ENCODE results near the gene LIAS. TPM values are rescaled to one million over a fixed set of nuclear protein-coding genes. Genes with fewer than 3 reads are reported as not detected.
"Not testable (repeated sequence)": the region's sequence is repeated elsewhere in the genome, so short reads cannot be mapped to it uniquely, and the experiment has no call there.

The LIAS gene
- total RNA-seq, 1 donor from 2014 or later = 29.5 TPM

DNA sequence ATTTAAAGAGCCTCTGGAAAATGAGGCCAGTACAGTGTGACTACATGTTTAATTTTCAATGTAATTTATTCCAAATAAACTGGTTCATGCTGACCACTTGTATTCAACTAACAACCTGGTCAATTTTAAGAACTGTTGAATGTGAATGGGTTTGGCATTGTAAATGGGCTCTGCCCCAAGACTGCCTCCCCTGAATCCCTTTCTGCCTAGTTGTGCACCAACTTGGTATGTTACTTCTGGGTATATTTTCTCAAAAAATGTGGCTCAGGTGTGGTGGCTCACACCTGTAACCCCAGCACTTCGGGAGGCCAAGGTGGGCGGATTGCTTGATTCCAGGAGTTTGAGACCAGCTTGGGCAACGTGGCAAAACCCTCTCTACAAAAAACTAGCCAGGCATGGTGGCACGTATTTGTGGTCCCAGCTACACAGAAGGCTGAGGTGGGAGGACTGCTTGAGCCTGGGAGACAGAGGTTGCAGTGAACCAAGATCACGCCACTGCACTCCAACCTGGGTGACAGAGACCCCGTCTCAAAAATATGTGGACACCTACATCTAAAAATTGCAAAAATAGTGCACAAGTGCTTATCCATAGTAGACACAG lies 7.3 kb upstream of the LIAS start:
- intact Hi-C loops (cut with DNase I) = no loop called here
- DNase-seq (ENCODE audit: missing footprints) (no peak), ATAC-seq (no peak)

DNA sequence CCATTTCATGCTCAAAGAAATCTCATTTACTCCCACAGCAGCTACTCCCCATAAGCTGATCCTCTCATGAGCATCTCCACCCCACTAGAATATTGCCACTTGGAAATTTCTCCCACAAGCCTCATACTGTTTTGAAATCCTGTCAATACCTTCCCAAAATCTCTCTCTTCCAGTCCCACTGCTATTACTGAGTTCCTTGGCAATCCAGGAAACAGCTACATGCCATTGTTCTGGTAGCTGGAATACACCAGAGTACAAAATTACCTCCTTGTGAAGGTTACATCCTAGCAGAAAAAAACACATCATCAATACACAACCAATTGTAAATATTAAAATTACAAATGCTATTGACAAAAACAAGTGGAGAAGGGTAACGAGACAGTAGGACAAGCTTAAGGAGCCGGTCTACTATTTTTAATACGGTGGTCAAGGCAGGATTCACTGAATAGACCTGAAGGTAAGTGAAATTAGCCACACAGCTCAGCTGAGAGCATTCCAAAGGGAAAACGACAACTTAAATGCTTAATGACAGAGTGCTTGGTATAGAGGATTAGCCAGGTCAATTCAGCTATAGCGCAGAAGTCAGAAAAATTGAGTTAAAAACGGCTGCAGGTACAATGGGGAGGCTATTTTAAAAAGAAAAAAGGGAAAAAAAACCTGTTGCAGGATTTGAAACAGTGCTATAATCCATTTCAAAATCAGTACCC lies 6.5 kb upstream of the LIAS start:
- DNase-seq (ENCODE audit: missing footprints) = no peak
- intact Hi-C loops (cut with DNase I) = no loop called here
- ATAC-seq = no peak

DNA sequence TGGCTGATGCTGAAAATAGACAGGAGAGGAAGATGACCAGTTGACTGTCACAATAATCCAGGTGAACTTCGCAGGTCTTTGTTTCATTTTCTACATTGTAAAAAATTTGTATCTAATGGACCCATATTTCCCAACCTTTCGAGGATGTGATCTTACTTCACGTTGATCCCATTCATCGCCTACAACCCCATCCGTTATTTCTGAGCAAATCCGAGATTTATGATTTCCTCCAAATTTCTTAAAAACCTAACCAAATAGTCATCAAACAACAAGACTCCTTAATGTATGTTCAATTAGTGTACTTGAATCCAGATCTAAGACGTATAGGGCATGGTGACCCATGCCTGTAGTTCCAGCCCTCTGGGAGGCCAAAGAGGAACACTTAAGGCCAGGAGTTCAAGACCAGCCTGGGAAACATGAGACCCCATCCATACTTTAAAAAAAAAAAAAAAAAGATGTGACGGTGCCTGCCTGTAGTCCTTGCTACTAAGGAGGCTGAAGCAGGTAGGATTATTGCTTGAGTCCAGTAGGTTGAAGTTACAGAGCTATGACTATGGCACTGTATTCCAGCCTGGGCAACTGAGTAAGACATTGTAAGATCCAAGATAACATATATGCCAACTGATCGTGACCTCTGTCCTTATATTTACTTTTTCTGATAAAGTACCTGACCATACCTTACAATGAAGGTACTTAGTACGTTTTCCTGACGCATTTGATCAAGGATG lies 5.8 kb upstream of the LIAS start:
- ATAC-seq = no peak
- intact Hi-C loops (cut with DNase I) = no loop called here

DNA sequence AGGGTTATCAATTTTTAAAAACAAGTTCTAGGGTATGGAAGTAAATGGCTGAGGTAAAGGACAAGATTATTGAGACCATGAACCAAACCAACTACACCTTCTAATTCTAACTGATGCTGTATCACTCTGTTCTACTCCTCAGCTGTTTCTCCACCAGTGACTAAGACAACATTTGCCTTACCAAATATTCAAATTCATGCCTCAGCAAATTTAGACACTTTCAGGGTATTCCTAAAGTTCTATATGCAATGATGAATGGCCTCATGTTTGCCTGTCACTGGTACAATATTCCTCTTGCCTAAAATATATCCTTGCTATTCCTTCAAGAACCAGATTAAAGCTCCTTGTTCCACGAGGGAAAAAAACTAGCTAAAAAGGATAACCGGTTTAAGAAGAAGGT lies 5.1 kb upstream of the LIAS start:
- ATAC-seq (no peak), DNase-seq (ENCODE audit: missing footprints) (no peak)
- intact Hi-C loops (cut with DNase I) = no loop called here

More for the DNA sequence above, 5.8 kb upstream of the LIAS start:
- DNase-seq (ENCODE audit: missing footprints) = no peak

DNA sequence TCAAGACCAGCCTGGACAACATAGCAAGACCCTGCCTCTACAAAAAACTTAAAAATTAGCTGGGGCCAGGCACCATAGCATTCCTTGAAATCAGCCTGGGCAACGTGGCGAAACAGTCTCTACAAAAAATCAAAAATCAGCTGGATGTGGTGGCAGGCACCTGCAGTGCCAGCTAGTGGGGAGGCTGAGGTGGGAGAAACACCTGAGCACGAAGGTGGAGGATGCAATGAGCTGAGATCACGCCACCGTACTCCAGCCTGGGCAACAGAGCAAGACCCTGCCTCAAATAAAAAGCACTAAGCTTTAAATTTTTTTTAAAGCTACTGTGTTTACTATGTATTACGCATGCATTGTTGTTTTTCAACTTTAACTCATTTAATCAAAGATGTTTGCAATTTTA lies 3.4 kb upstream of the LIAS start:
- ATAC-seq = no peak
- intact Hi-C loops (cut with DNase I) = loop anchor here (5.0 kb wide), 2 partner anchors 72 to 602 kb away; partner anchors contain the start of genes N4BP2 and UGDH
- no peak for DNase-seq (ENCODE audit: missing footprints)

DNA sequence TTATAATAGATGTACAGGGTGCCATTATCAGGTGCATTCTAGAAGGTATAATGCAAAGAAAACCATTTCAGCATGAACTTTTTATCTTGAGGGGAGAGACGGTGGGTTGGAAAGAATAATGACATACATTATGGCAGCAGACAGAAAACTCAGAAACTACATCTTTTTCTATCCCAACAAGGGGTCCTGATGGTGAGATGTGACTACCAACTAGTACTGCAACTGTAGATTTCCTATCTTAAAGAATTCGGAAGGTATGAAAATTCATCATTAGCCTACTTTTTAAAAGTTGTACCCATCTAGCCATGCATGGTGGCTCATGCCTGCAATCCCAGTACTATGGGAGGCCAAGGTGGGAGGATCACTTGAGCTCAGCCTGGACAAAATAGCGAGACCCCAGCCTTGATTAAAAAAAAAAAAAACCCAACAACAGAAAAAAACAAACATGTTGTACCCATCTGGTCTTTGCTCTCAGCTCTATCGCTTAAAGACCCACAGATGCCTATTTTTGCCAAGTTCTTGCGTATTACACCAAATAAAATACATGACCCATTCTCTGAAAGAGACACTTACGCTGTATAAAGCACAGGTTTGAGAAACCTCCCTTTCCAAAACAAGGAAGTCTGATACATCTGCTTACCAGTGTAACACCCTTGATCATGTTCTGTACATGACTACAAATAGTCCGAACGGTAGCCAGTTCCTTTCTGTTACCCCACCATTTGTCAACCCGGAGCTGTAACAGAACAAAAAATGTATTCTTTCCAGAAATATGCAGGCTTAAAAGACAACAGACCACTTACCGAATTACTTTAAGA lies 1.7 kb upstream of the LIAS start:
- DNase-seq (ENCODE audit: missing footprints) (no peak), ATAC-seq (no peak)
- intact Hi-C loops (cut with DNase I) = loop anchor here (5.0 kb wide), 2 partner anchors 70 to 600 kb away; partner anchors contain the start of genes N4BP2 and UGDH

DNA sequence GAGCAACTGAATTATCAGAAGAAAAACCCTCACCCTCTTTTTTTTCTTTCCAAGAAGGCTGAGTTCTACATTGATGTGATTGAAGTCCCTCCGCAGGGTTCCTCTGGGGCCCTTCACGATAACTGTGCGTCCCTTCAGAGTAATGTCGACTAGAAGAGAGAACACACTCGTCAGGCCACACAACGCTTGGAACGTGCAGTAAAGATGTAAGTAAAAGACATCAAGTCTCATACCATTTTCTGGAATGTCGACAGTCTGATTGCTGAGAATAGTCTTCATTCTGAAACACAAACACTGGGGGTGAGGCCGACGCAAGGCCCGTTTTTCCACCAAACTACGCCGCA lies 723 bp upstream of the LIAS start:
- intact Hi-C loops (cut with DNase I) = loop anchor here (2.0 to 5.0 kb wide), 4 partner anchors 69 to 599 kb away; partner anchors contain the start of genes N4BP2, PDS5A, SMIM14 and UGDH
- not testable (repeated sequence) for DNase-seq (ENCODE audit: missing footprints); ATAC-seq

DNA sequence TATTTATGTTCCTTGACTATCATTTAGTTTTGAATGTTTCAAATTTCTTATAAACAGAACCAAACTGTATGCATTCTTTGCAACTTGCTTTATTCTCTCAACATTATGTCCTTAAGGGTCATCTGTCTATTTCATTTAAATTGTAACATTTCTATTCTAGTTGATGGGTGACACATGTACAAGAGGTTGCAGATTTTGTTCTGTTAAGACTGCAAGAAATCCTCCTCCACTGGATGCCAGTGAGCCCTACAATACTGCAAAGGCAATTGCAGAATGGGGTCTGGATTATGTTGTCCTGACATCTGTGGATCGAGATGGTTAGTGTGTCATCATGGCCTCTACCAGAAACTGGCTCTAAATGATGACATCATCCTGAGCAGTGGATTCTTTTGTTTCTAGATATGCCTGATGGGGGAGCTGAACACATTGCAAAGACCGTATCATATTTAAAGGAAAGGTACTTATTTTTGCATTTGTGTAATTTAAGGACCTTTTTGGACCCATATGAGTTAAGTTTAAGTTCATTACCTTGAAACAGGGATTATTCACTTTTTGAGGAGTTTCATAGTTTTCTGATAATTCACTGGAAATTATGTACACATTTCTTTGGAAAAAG lies 6.1 kb downstream of the LIAS start:
- ATAC-seq (no peak), DNase-seq (ENCODE audit: missing footprints) (no peak)
- intact Hi-C loops (cut with DNase I) = loop anchor here (5.0 kb wide), 1 partner anchor 847 kb away; no protein-coding TSS in a partner anchor

DNA sequence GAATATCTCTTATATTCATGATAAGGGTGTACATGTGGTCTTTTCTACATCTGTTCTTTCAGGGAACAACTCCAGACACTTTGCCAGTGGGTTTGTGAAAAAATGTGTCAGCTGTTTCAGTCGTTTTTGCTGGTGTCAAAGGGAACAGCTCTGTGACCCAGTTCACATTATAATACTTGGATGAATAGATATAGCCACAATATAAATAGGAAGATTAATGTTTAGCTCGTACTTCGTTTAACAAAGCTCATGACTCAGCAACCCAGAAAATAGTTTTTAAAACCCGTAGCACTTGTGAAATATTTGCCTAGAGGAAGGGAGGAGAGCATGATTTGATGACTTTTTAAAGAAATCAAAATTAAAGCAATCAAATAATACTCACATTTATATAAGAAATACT lies 7.9 kb downstream of the LIAS start:
- DNase-seq (ENCODE audit: missing footprints) (no peak), ATAC-seq (no peak)
- intact Hi-C loops (cut with DNase I) = loop anchor here (5.0 kb wide), 1 partner anchor 846 kb away; no protein-coding TSS in a partner anchor

DNA sequence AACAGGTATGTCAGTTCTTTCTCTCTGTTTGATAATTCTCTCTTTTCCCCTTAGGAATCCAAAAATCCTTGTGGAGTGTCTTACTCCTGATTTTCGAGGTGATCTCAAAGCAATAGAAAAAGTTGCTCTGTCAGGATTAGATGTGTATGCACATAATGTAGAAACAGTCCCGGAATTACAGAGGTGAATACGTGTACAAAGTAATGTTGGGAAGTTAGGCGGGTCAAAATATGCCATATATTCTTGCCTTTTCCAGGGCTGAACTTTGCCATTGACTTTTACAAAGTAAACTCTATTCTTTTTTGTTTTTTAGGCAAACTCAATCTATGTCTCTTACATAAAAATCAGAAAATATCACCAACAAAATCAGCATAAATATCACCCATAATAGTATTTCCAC lies 8.6 kb downstream of the LIAS start:
- DNase-seq (ENCODE audit: missing footprints) = no peak
- no peak for ATAC-seq
- intact Hi-C loops (cut with DNase I) = loop anchor here (5.0 kb wide), 1 partner anchor 845 kb away; no protein-coding TSS in a partner anchor

DNA sequence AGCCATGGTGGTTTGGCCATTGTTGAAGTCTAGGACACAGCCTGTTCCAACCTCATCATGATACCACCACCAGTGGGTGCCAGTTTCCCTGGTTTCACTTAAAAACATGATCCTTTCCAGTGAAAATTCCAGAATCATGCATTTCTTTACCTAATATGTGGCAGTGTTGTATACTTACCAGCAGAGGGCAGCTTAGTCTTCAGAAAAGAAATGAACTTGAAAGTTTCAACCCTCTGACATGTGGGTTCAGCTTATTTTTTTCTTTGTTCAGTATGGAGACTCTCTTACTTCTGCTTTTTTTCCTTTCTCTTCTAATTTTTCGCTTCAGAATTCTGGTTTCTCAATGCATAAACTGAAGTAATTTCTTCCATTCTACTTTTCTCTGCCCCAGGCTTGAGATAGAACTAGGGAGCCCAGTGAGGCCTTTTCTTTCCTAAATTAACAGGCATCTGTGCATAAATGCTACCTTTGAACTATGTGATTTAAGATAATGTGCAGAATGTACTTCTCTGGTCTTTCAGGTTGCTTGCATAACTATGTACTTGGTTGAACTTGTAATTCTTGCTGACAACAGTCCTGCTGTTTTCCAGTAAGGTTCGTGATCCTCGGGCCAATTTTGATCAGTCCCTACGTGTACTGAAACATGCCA lies 10.7 kb downstream of the LIAS start:
- DNase-seq (ENCODE audit: missing footprints) (no peak), ATAC-seq (peak; percentile 80)
- intact Hi-C loops (cut with DNase I) = loop anchor here (1.0 to 5.0 kb wide), 2 partner anchors 508 to 843 kb away; partner anchors contain the start of gene PDS5A

DNA sequence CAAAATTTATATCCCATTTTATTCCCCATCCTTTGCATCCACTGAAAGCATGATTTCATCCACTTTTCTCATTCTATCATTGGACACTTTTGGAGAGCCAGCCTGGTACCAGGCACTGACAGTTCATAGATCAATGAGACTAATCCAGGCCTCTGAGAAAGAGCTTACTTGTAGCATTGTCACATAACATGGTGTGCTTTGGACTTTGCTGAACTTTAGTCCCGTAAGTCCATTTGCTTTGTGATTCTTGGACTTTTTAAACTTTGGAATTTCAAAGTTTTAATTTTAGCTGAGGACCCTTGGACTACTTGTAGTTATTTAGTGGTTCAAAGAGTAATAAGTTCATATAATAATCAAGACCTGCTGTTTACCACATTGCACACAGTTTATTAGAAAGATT lies 11.5 kb downstream of the LIAS start:
- intact Hi-C loops (cut with DNase I) = no loop called here
- DNase-seq (ENCODE audit: missing footprints) (no peak), ATAC-seq (no peak)

DNA sequence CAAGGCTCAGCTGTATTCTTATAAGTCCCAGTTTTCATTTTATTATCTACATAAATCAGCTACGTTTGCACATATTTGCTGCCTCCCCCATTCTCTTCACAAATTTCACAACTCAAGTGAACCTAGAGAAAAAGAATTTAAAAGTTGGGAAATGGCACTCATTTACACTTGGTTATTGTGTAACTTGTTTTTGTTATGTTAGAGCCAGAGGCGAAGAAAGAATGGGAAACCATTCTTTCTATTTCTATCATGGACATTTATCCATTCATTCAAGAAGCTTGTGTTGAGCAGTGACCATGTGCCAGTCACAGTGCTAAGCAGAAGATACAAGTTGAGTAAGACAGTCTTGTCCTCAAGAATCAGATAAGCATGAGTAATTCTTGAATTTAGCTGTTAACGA lies 13.5 kb downstream of the LIAS start:
- ATAC-seq (no peak), DNase-seq (ENCODE audit: missing footprints) (no peak)
- intact Hi-C loops (cut with DNase I) = no loop called here

DNA sequence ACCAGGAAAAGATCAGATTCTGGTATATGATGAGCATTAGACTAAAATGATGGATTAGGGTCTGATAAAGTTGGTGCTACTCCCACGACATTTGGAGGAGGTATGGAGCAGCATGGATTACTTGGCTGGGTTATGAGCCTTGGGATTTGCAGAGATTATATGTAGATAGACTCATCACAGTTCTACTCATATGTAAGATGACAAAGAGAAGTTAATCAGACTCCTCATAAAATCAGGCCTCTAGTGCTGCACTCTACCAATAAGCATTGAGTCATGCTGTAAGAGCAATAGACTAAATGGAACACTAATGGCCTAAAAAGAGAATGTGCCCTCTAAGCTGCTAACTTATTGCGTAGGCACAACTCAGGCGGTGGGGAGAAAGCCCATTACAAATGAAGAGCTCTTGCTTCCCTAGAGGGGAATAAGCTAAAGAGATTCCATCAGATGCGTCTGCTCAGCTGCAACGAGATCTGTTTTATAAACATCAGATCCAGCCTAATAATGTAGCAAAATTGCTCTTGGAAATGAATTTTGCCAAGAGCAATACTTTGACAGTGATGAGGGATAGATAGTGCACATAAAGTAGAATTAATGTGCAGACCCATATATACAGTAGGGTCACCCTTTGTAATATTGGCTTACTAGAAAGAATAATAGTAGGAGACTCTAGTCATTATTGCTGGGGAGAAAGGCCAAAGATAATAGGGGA lies 17.5 kb downstream of the LIAS start:
- intact Hi-C loops (cut with DNase I) = no loop called here
- ATAC-seq (no peak), DNase-seq (ENCODE audit: missing footprints) (no peak)

DNA sequence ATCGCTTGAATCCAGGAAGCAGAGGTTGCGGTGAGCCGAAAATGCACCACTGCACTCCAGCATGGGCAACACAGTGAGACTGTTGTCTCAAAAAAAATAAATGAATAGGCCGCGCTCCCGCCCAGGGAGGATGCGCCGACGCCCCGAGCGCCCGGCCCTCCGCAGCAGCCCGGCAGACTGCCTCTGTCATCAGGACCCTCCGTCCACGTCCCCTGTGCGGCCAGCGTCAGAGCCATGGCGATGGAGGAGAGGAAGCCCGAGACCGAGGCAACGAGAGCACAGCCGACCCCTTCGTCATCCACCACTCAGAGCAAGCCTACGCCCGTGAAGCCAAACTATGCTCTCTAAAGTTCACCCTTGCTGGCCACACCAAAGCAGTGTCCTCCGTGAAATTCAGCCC lies 21.4 kb downstream of the LIAS start:
- intact Hi-C loops (cut with DNase I) = no loop called here
- ATAC-seq = no peak
- DNase-seq (ENCODE audit: missing footprints) = no peak

DNA sequence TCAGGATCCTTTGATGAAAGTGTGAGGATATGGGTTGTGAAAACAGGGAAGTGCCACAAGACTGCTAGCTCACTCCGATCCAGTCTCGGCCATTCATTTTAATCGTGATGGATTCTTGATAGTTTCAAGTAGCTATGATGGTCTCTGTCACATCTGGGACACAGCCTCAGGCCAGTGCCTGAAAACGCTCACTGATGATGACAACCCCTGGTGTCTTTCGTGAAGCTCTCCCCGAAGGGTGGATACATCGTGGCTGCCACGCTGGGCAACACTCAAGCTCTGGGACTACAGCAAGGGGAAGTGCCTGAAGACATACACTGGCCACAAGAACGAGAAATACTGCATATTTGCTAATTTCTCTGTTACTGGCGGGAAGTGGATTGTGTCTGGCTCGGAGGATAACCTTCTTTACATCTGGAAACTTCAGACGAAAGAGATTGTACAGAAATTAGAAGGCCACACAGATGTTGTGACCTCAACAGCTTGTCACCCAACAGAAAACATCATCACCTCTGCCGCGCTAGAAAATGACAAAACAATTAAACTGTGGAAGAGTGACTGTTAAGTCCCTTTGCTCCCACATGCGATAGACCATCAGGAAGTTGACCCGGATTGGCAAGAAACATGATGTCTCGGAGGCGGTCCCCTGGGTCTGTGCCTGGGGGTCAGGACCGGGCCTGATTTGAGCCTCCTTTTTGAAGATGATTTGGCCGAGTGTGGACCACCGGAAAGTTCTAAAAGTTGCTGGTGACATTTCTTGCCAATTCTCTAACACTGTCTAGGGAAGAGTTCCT lies 22.2 kb downstream of the LIAS start:
- DNase-seq (ENCODE audit: missing footprints) (no peak), ATAC-seq (no peak)
- intact Hi-C loops (cut with DNase I) = no loop called here
